ENCODE measurements around the gene SH3TC1. TPM values are rescaled to one million over a fixed set of nuclear protein-coding genes. Genes with fewer than 3 reads are reported as not detected.

SH3TC1 gene
- total and polyA plus RNA-seq, 2 of the 8 experiments (the other 6 are each of a cell fraction or from before 2014, with no cell fraction given) = 0.15 TPM; not detected in 1

GRCh38 chr4:8210616-8211015 lies 11.5 kb downstream of the SH3TC1 start:
- no peak for FAIRE-seq
- H2AFZ ChIP-seq (ENCODE audit: low read length) = no peak overlapping the region
- no peaks in the 10 kb centered on the region for H3K79me1 ChIP-seq (ENCODE audit: low read depth, low read length)
- no peak overlapping the region for H2AK5ac ChIP-seq (ENCODE audit: low read depth, low read length)
- H2BK15ac ChIP-seq (ENCODE audit: low read length) = no peak overlapping the region
- no peak overlapping the region for H2BK120ac ChIP-seq (replicated peaks; ENCODE audit: low read depth, low read length)
- H3K36me3 ChIP-seq (ENCODE audit: control insufficient read depth in 2 of 4, insufficient read depth in 4 of 4, low read length in 3 of 4) = no peaks in the 10 kb centered on the region
- no peaks in the 10 kb centered on the region for H3K79me2 ChIP-seq (ENCODE audit: control insufficient read depth in 1 of 2, insufficient read depth in 2 of 2, low read length in 2 of 2)
- no peak overlapping the region for H3K4ac ChIP-seq (replicated peaks; ENCODE audit: insufficient read length, low read depth, low read length)
- H3K9me3 ChIP-seq (ENCODE audit: insufficient read depth in 2 of 2, low read depth in 1 of 2, low read length in 1 of 2) = no peaks in the 10 kb centered on the region
- H3K4me3 ChIP-seq (ENCODE audit: extremely low read depth in 1 of 4, insufficient read depth in 2 of 4, low read depth in 3 of 4, low read length in 4 of 4) = no peak overlapping the region
- no peak overlapping the region for H2BK5ac ChIP-seq (ENCODE audit: low read depth, low read length)
- peaks cover 0 to 8% (median 0%) of the 10 kb centered on the region in 4 experiments; a peak in 3 of 7 replicates for H3K4me1 ChIP-seq (replicated peaks in 1 of 4; ENCODE audit: control insufficient read depth in 3 of 4, insufficient read depth in 4 of 4, low read length in 3 of 4)
- H3K18ac ChIP-seq (ENCODE audit: extremely low read depth, low read length) = no peak overlapping the region
- H3K56ac ChIP-seq (replicated peaks; ENCODE audit: insufficient read length, low read depth, low read length) = no peak overlapping the region
- H3K23me2 ChIP-seq (ENCODE audit: low read depth, low read length) = no peaks in the 10 kb centered on the region; the same call in 1 of the 2 replicates
- H3K14ac ChIP-seq (ENCODE audit: insufficient read length) = no peak overlapping the region
- no peak overlapping the region for H4K5ac ChIP-seq (ENCODE audit: insufficient read length, low read depth, low read length)
- no peak overlapping the region for H3K4me2 ChIP-seq (ENCODE audit: insufficient read depth in 1 of 2, low read depth in 2 of 2, low read length in 2 of 2)
- H2BK20ac ChIP-seq (ENCODE audit: low read length) = no peak overlapping the region
- no peak overlapping the region for H2BK12ac ChIP-seq (ENCODE audit: low read depth, low read length)
- TF ChIP-seq KDM5A (IDR thresholded peaks at IDR 0.05; ENCODE audit: low read length) = no peak
- ChIA-PET POLR2A (ENCODE audit: partially characterized antibody) (no interaction called here), CTCF (ENCODE audit: partially characterized antibody) (interaction anchor here (1.0 kb wide), 1 partner anchor 31 kb away, joined by 3 read pairs; no protein-coding TSS in a partner anchor)
- H3K27me3 ChIP-seq (replicated peaks in 1 of 4; ENCODE audit: control insufficient read depth in 3 of 4, extremely low read depth in 1 of 4, insufficient read depth in 3 of 4, low read length in 3 of 4) = no peaks in the 10 kb centered on the region
- H3K9ac ChIP-seq (replicated peaks in 1 of 4; ENCODE audit: extremely low read depth in 1 of 4, low read depth in 3 of 4, low read length in 3 of 4) = no peak overlapping the region
- no peak overlapping the region for H4K8ac ChIP-seq (ENCODE audit: extremely low read depth, insufficient read depth, low read length)
- H4K20me1 ChIP-seq (replicated peaks in 1 of 2; ENCODE audit: control insufficient read depth in 1 of 2, insufficient read depth in 2 of 2, low read length in 2 of 2) = no peaks in the 10 kb centered on the region
- H3K27ac ChIP-seq (ENCODE audit: low read depth, low read length) = no peak overlapping the region
- H3K23ac ChIP-seq (ENCODE audit: insufficient read length) = no peak overlapping the region
- no peak for DNase-seq (ENCODE audit: low read depth in 1 of 2, low spot score in 2 of 2)
- H4K91ac ChIP-seq (replicated peaks; ENCODE audit: insufficient read length, low read length) = no peak overlapping the region
- 84% methylated on average over 4 of the region's 5 CpGs; no CpG with 5 or more reads in 1 of the 2 experiments for WGBS, 2 experiments (ENCODE audit: extremely low coverage in 1 of 2, insufficient coverage in 1 of 2, insufficient read length in 1 of 2, insufficient replicate concordance in 2 of 2, low coverage in 1 of 2, low lambda C conversion rate in 2 of 2, missing lambda C conversion rate in 1 of 2)
